Activated CD4-positive, CD25-positive, alpha-beta regulatory T cell treated with anti-CD3 and anti-CD28 coated beads, Interleukin-2, amount 50 U/mL, for 24 hours (primary cell): ENCODE measurements around the gene DOCK4.
A peak's percentile ranks its signal among the peaks of the same experiment; 100 is the strongest.

Experiments
- ATAC-seq, 2 donors: fragments of 150-1000 bp; cut with Tn5 transposase; one replicate each; pipeline ENCODE4 v1.10.0; 2021; ENCODE audit warnings: mild to moderate bottlenecking in 1 of 2, moderate library complexity in 1 of 2

Gene DOCK4

GRCh38 chr7:112220877-112221434 lies 14.8 kb upstream of the DOCK4 start:
- ATAC-seq = no peak

- no peak for ATAC-seq
Observed at GRCh38 chr7:112215787-112216186, 9.6 kb upstream of the DOCK4 start.

- ATAC-seq = no peak
Observed at GRCh38 chr7:112214883-112215282, 8.7 kb upstream of the DOCK4 start.

GRCh38 chr7:112214268-112214667 lies 8.1 kb upstream of the DOCK4 start:
- ATAC-seq = peak in 1 of 2 donors; percentile 30

GRCh38 chr7:112213735-112214134 lies 7.5 kb upstream of the DOCK4 start:
- ATAC-seq = peak; percentile 59 to 76

GRCh38 chr7:112212571-112212970 lies 6.4 kb upstream of the DOCK4 start:
- ATAC-seq = no peak

- ATAC-seq = no peak
Observed at GRCh38 chr7:112211348-112211907, 5.2 kb upstream of the DOCK4 start.

GRCh38 chr7:112207765-112208164 lies 1.6 kb upstream of the DOCK4 start:
- no peak for ATAC-seq

GRCh38 chr7:112206991-112207592 lies 893 bp upstream of the DOCK4 start:
- no peak for ATAC-seq

- ATAC-seq = no peak
Observed at GRCh38 chr7:112205343-112206237, 609 bp downstream of the DOCK4 start.

GRCh38 chr7:112204499-112205342 lies 1.5 kb downstream of the DOCK4 start:
- no peak for ATAC-seq

GRCh38 chr7:112203365-112203739 lies 2.8 kb downstream of the DOCK4 start:
- no peak for ATAC-seq

GRCh38 chr7:112202816-112203215 lies 3.4 kb downstream of the DOCK4 start:
- ATAC-seq = no peak

- no peak for ATAC-seq
Observed at GRCh38 chr7:112201839-112202238, 4.4 kb downstream of the DOCK4 start.

GRCh38 chr7:112201411-112201810 lies 4.8 kb downstream of the DOCK4 start:
- no peak for ATAC-seq

- no peak for ATAC-seq
Observed at GRCh38 chr7:112199672-112200071, 6.5 kb downstream of the DOCK4 start.

GRCh38 chr7:112199035-112199655 lies 7.1 kb downstream of the DOCK4 start:
- peak; percentile 41 to 60 for ATAC-seq

GRCh38 chr7:112197322-112197721 lies 8.9 kb downstream of the DOCK4 start:
- no peak for ATAC-seq

GRCh38 chr7:112195717-112196116 lies 10.5 kb downstream of the DOCK4 start:
- ATAC-seq = no peak

- no peak for ATAC-seq
Observed at GRCh38 chr7:112193915-112194502, 12.2 kb downstream of the DOCK4 start.

GRCh38 chr7:112192236-112193154 lies 13.7 kb downstream of the DOCK4 start:
- ATAC-seq = no peak
